NT2/D1 (cell line): ENCODE results near the gene PVALB.

Experiments
- SUZ12 ChIP-seq: IDR thresholded peaks from 2 replicates; pipeline ENCODE4 v1.6.1; 2011; ENCODE audit not compliant: insufficient read length, insufficient read depth; ENCODE audit errors: extremely low read depth
- YY1 ChIP-seq: IDR thresholded peaks from 2 replicates; pipeline ENCODE4 v1.6.1; 2011; ENCODE audit not compliant: insufficient read length, insufficient read depth
- ZNF274 ChIP-seq: IDR thresholded peaks from 2 replicates; pipeline ENCODE4 v1.6.1; 2011; ENCODE audit warnings: mild to moderate bottlenecking, low read depth, low read length

GRCh38 chr22:36822581-36822980, 5.7 kb upstream of the PVALB start:
- TF ChIP-seq ZNF274 (no peak), YY1 (no peak), SUZ12 (no peak)
